Measurements from ENCODE around the gene FBXO31.
A peak's percentile ranks its signal among the peaks of the same experiment; 100 is the strongest.

FBXO31 gene

DNA sequence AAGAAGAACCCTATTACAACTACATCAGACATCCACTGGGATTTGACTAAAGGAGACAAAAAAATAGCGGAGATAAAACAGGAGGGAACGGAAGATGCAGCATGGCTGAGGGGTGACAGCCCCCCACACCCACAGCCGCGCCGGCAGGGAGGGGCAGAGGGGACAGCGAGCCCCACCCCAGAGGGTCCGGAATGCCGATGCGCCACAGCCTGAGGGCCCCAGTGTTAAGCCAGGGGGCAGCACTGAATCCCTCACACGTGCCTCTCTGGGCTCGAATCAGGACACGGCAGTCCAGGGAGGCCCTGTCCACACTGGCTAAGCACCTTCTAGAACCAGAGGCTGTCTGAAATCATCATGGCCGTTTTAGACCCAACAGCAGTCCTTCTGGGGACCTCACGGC lies 27.4 kb upstream of the FBXO31 start:
- H3K4me3 ChIP-seq (ENCODE audit: low read length): no peak overlapping the region
- H3K36me3 ChIP-seq (ENCODE audit: insufficient read depth, low read length): peaks cover 77% of the 10 kb centered on the region
- WGBS: 88% methylated on average over 14 of the region's 14 CpGs
- no peaks in the 10 kb centered on the region for H3K4me1 ChIP-seq (ENCODE audit: insufficient read depth, low read length)
- no peak overlapping the region for H3K27ac ChIP-seq (ENCODE audit: low read depth, low read length)
- H3K9ac ChIP-seq (ENCODE audit: low read depth, low read length): no peak overlapping the region
- no peaks in the 10 kb centered on the region for H3K27me3 ChIP-seq (ENCODE audit: insufficient read depth, low read length)
- H3K9me3 ChIP-seq (ENCODE audit: insufficient read depth, low read depth, low read length): no peaks in the 10 kb centered on the region

- no peak overlapping the region for H3K4me3 ChIP-seq (ENCODE audit: low read length)
- WGBS: 94% methylated on average over 11 of the region's 11 CpGs
- no peak overlapping the region for H3K9ac ChIP-seq (ENCODE audit: low read depth, low read length)
- no peak overlapping the region for H3K27ac ChIP-seq (ENCODE audit: low read depth, low read length)
- peaks cover 76% of the 10 kb centered on the region for H3K36me3 ChIP-seq (ENCODE audit: insufficient read depth, low read length)
- H3K9me3 ChIP-seq (ENCODE audit: insufficient read depth, low read depth, low read length): no peaks in the 10 kb centered on the region
- H3K4me1 ChIP-seq (ENCODE audit: insufficient read depth, low read length): no peaks in the 10 kb centered on the region
- H3K27me3 ChIP-seq (ENCODE audit: insufficient read depth, low read length): no peaks in the 10 kb centered on the region
Observed at GRCh38 chr16:87410530-87410929, 27.0 kb upstream of the FBXO31 start.

- no peaks in the 10 kb centered on the region for H3K27me3 ChIP-seq (ENCODE audit: insufficient read depth, low read length)
- H3K4me1 ChIP-seq (ENCODE audit: insufficient read depth, low read length): no peaks in the 10 kb centered on the region
- peaks cover 78% of the 10 kb centered on the region for H3K36me3 ChIP-seq (ENCODE audit: insufficient read depth, low read length)
- WGBS: 95% methylated on average over 13 of the region's 13 CpGs
- H3K4me3 ChIP-seq (ENCODE audit: low read length): no peak overlapping the region
- no peak overlapping the region for H3K9ac ChIP-seq (ENCODE audit: low read depth, low read length)
- H3K9me3 ChIP-seq (ENCODE audit: insufficient read depth, low read depth, low read length): no peaks in the 10 kb centered on the region
- no peak overlapping the region for H3K27ac ChIP-seq (ENCODE audit: low read depth, low read length)
Observed at GRCh38 chr16:87409781-87410180, 26.2 kb upstream of the FBXO31 start.

GRCh38 chr16:87409153-87409552 lies 25.6 kb upstream of the FBXO31 start:
- Histone ChIP-seq H3K9me3 (ENCODE audit: insufficient read depth, low read depth, low read length) (no peaks in the 10 kb centered on the region), H3K27me3 (ENCODE audit: insufficient read depth, low read length) (no peaks in the 10 kb centered on the region), H3K36me3 (ENCODE audit: insufficient read depth, low read length) (peaks cover 79% of the 10 kb centered on the region), H3K27ac (ENCODE audit: low read depth, low read length) (no peak overlapping the region), H3K4me3 (ENCODE audit: low read length) (no peak overlapping the region), H3K4me1 (ENCODE audit: insufficient read depth, low read length) (no peaks in the 10 kb centered on the region), H3K9ac (ENCODE audit: low read depth, low read length) (no peak overlapping the region)
- WGBS: 96% methylated on average over 13 of the region's 13 CpGs

- Histone ChIP-seq H3K27ac (ENCODE audit: low read depth, low read length) (no peak overlapping the region), H3K9ac (ENCODE audit: low read depth, low read length) (no peak overlapping the region), H3K36me3 (ENCODE audit: insufficient read depth, low read length) (peaks cover 82% of the 10 kb centered on the region), H3K9me3 (ENCODE audit: insufficient read depth, low read depth, low read length) (no peaks in the 10 kb centered on the region), H3K27me3 (ENCODE audit: insufficient read depth, low read length) (no peaks in the 10 kb centered on the region), H3K4me3 (ENCODE audit: low read length) (no peak overlapping the region), H3K4me1 (ENCODE audit: insufficient read depth, low read length) (no peaks in the 10 kb centered on the region)
- 95% methylated on average over 26 of the region's 26 CpGs for WGBS
Observed at GRCh38 chr16:87407511-87408112, 24.0 kb upstream of the FBXO31 start.

- no peak overlapping the region for H3K4me3 ChIP-seq (ENCODE audit: low read length)
- WGBS: 95% methylated on average over 14 of the region's 14 CpGs
- H3K36me3 ChIP-seq (ENCODE audit: insufficient read depth, low read length): peaks cover 80% of the 10 kb centered on the region
- H3K27me3 ChIP-seq (ENCODE audit: insufficient read depth, low read length): no peaks in the 10 kb centered on the region
- no peak overlapping the region for H3K9ac ChIP-seq (ENCODE audit: low read depth, low read length)
- no peaks in the 10 kb centered on the region for H3K4me1 ChIP-seq (ENCODE audit: insufficient read depth, low read length)
- no peak overlapping the region for H3K27ac ChIP-seq (ENCODE audit: low read depth, low read length)
- H3K9me3 ChIP-seq (ENCODE audit: insufficient read depth, low read depth, low read length): no peaks in the 10 kb centered on the region
Observed at GRCh38 chr16:87406495-87407088, 23.0 kb upstream of the FBXO31 start.

DNA sequence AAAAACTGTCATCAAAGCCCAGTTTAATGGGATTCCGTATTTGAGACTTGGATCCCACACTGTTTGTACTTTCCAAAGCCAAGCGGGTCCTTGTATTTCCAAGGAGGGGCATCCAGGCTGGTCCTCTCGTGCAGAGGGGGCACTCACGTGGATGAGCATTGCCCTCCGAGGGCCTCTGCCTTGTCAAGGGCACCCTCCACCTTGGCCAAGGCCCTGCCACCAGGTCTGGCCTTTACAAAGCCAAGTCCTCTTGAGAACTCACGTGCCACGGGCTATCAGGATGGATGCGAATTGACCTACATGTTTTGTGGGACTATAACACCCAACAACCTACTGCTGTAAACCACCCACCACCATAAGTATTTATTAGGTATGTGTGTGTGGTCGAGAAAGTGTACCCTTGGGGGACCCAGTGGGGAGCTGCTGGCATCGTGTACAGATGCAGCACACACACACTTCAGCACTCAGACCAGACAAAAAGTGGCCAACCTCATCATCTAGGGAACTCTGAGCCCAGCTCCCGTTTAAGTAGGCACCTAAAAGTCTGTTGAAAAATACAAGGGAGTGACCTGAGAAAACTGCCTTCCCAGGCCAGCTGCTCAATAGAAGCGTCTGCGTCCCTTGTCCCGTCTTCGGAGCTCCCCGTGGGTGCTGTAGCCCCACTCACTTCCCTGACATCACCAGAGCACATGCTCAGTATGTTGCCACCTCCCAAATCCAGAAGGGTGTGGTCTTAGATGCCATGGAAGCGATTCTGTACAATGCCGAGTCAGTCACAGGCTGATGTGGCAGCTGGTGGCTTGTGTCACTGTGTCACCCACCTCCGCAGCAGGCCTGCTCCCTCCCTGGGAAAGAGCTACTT lies 21.4 kb upstream of the FBXO31 start:
- H3K9ac ChIP-seq (ENCODE audit: low read depth, low read length): no peak overlapping the region
- H3K4me3 ChIP-seq (ENCODE audit: low read length): no peak overlapping the region
- WGBS: 94% methylated on average over 18 of the region's 19 CpGs
- no peak overlapping the region for H3K27ac ChIP-seq (ENCODE audit: low read depth, low read length)
- no peaks in the 10 kb centered on the region for H3K27me3 ChIP-seq (ENCODE audit: insufficient read depth, low read length)
- H3K36me3 ChIP-seq (ENCODE audit: insufficient read depth, low read length): peaks cover 76% of the 10 kb centered on the region
- no peaks in the 10 kb centered on the region for H3K4me1 ChIP-seq (ENCODE audit: insufficient read depth, low read length)
- H3K9me3 ChIP-seq (ENCODE audit: insufficient read depth, low read depth, low read length): no peaks in the 10 kb centered on the region

DNA sequence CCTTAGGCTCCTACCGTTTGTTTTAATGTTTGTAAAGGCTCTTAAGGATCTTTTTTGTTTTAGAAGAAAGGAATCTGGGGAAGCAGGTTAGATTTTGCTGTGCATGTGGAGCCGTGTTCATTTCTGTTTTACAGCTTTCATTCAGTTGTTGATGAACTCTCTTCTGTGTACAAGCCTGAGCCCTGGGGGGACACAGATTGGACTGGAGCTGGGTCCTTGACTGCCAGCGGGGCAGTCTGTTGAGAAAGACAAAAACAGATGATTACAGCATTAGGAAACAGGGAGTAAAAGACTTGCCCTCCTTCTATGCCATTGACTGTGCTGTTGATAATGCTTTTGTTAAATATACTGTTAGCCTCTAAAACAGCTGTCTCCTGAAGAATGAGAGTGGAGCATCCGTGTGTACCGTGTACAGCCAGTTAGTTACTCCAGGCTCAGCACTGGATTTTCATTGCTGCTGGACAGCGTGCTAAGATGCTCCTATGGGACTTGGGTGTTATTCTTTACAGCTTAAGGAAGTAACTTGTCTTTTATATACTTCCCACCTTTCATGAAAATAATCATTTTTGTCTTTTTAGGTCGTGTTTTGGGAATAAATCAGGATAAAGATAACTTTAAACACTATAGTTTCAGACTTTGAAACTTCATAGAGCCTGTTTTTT lies 11.7 kb upstream of the FBXO31 start:
- Histone ChIP-seq H3K27ac (ENCODE audit: low read depth, low read length) (no peak overlapping the region), H3K9ac (ENCODE audit: low read depth, low read length) (no peak overlapping the region), H3K36me3 (ENCODE audit: insufficient read depth, low read length) (peaks cover 15% of the 10 kb centered on the region), H3K9me3 (ENCODE audit: insufficient read depth, low read depth, low read length) (no peaks in the 10 kb centered on the region), H3K4me3 (ENCODE audit: low read length) (no peak overlapping the region), H3K4me1 (ENCODE audit: insufficient read depth, low read length) (peaks cover 7% of the 10 kb centered on the region; the same call in 1 of the 2 replicates), H3K27me3 (ENCODE audit: insufficient read depth, low read length) (no peaks in the 10 kb centered on the region)
- WGBS: 90% methylated on average over 5 of the region's 7 CpGs

DNA sequence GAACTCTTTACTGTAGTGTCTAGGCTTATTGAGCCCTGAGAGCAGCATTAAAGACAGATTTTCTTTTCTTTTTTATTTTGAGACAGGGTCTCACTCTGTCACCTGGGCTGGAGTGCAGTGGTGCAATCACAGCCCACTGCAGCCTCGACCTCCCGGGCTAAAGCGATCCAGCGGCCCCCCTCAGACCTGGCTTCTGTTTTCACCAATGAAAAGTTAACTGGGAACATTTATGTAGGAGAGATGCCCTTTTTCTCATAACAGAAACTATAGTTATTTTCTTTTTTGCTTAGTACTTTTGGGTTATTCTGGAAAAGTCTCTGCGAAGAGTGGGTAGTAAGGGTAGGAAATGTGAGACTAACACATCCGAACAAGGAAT lies 10.1 kb upstream of the FBXO31 start:
- H3K9ac ChIP-seq (ENCODE audit: low read depth, low read length): no peak overlapping the region
- 82% methylated on average over 6 of the region's 6 CpGs for WGBS

GRCh38 chr16:87392821-87393679 lies 9.5 kb upstream of the FBXO31 start:
- H3K4me1 ChIP-seq (ENCODE audit: insufficient read depth, low read length): peaks cover 10% of the 10 kb centered on the region; the same call in 1 of the 2 replicates
- peak overlapping the region; percentile 76 for H3K9ac ChIP-seq (ENCODE audit: low read depth, low read length)
- H3K4me3 ChIP-seq (ENCODE audit: low read length): peak overlapping the region; percentile 63
- H3K27me3 ChIP-seq (ENCODE audit: insufficient read depth, low read length): no peaks in the 10 kb centered on the region
- no peaks in the 10 kb centered on the region for H3K9me3 ChIP-seq (ENCODE audit: insufficient read depth, low read depth, low read length)
- WGBS: 2% methylated on average over 53 of the region's 53 CpGs
- no peak overlapping the region for H3K27ac ChIP-seq (ENCODE audit: low read depth, low read length)
- H3K36me3 ChIP-seq (ENCODE audit: insufficient read depth, low read length): no peaks in the 10 kb centered on the region

More for the DNA sequence above, 10.1 kb upstream of the FBXO31 start:
- Histone ChIP-seq H3K27ac (ENCODE audit: low read depth, low read length) (no peak overlapping the region), H3K36me3 (ENCODE audit: insufficient read depth, low read length) (peaks cover 5% of the 10 kb centered on the region), H3K27me3 (ENCODE audit: insufficient read depth, low read length) (no peaks in the 10 kb centered on the region), H3K4me3 (ENCODE audit: low read length) (peak overlapping the region; percentile 63), H3K9me3 (ENCODE audit: insufficient read depth, low read depth, low read length) (no peaks in the 10 kb centered on the region), H3K4me1 (ENCODE audit: insufficient read depth, low read length) (peaks cover 8% of the 10 kb centered on the region; the same call in 1 of the 2 replicates)

All from HUES64 (cell line).